Measurements from ENCODE around the gene FASTKD2.

DNA sequence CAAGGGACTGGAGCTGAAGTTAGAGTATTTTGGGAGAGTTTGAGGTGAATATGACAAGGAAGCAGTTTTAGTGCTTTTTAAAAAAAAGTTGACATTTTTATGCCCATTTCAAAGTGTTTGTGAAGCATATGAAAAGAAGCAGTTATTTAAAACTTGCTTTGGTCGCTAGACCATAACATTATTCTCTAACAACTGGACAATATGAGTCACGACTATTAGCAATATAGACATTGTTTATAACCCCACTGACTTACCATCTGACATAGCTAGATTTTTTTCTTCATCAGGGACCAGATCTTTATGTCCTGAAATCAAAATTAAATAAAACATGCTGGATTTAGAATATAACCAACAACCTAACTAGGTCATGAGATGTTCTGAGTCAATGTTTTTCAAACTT, 24.6 kb upstream of the FASTKD2 start:
- TF ChIP-seq, protein P1, sequence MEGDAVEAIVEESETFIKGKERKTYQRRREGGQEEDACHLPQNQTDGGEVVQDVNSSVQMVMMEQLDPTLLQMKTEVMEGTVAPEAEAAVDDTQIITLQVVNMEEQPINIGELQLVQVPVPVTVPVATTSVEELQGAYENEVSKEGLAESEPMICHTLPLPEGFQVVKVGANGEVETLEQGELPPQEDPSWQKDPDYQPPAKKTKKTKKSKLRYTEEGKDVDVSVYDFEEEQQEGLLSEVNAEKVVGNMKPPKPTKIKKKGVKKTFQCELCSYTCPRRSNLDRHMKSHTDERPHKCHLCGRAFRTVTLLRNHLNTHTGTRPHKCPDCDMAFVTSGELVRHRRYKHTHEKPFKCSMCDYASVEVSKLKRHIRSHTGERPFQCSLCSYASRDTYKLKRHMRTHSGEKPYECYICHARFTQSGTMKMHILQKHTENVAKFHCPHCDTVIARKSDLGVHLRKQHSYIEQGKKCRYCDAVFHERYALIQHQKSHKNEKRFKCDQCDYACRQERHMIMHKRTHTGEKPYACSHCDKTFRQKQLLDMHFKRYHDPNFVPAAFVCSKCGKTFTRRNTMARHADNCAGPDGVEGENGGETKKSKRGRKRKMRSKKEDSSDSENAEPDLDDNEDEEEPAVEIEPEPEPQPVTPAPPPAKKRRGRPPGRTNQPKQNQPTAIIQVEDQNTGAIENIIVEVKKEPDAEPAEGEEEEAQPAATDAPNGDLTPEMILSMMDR (conservative IDR thresholded peaks at IDR 0.05; ENCODE audit: low read depth, low read length): no peak
- TF ChIP-seq EZH2 (IDR thresholded peaks at IDR 0.05; ENCODE audit: low read length, unreplicated experiment) (no peak), EZH2phosphoT487 (IDR thresholded peaks at IDR 0.05; ENCODE audit: borderline replicate concordance, low read length) (no peak)
